ES-I3 (cell line): ENCODE measurements around the gene TXNRD2.

Source experiments
- H3K36me3 ChIP-seq: 2 replicates; pipeline ENCODE4 v1.6.1; 2013; ENCODE audit warnings: mild to moderate bottlenecking, low read length, control low read depth, moderate library complexity; ENCODE audit not compliant: insufficient read depth
- H3K4me1 ChIP-seq: 2 replicates; pipeline ENCODE4 v1.6.1; 2013; ENCODE audit warnings: mild to moderate bottlenecking, control low read depth, low read length; ENCODE audit not compliant: insufficient read depth
- H3K9ac ChIP-seq: 2 replicates; pipeline ENCODE4 v1.6.1; 2013; ENCODE audit warnings: low read depth, mild to moderate bottlenecking, low read length, moderate library complexity
- H3K9me3 ChIP-seq: 2 replicates; pipeline ENCODE4 v1.6.1; 2013; ENCODE audit warnings: mild to moderate bottlenecking, low read length, moderate library complexity; ENCODE audit not compliant: control insufficient read depth, insufficient read depth

TXNRD2 gene

GRCh38 chr22:19966908-19967750, 25.5 kb upstream of the TXNRD2 start:
- H3K9me3 ChIP-seq = no peaks in the 10 kb centered on the region
- 0 out of 2 replicates have a peak, but pooled peaks cover 4% of the 10 kb centered on the region for H3K36me3 ChIP-seq
- peaks cover 6% of the 10 kb centered on the region; the same call in 1 of the 2 replicates for H3K4me1 ChIP-seq
- no peak overlapping the region for H3K9ac ChIP-seq

DNA sequence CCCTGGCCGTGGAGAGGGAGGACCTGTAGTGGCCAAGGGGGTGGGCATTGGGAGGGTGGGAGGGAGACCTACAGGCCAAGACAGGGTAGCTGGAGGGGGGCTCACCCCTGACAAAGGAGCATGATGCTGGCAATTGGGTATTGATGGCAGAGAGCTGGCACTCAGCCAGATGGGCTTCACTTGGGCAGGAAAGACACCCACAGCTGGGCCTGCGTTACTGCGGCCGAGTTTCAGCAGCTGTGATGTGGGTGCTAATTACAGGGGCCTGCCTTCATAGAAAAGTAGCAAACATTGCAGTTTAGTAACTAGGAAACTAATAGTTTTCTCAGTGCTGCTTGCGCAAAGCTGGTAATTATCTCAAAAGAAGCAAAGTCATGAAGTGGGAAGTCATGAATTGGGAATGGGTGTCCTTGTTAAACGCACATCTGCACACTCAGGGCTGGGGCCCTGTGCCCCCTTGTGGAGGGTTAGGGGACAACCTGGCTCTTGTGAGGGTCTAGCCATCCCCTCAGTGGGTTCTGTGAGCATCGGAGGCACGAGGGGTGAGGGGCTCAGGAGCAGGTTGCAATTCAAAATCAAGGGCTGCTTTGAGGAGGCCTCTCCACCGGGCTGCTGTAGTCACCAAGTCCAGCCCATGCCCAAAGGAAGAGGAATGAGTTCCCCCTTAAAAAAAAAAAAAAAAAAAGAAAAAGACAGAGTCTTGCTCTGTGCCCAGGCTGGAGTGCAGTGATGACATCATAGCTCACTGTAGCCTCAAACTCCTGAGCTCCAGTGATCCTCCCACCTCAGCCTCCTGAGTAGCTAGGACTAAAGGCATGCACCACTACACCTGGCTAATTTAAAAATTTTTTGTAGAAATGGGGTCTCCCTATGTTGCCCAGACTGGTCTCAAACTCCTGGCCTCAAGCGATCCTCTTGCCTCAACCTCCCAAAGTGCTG, 24.4 kb upstream of the TXNRD2 start:
- H3K4me1 ChIP-seq = peaks cover 6% of the 10 kb centered on the region; the same call in 1 of the 2 replicates
- H3K9ac ChIP-seq = no peak overlapping the region

GRCh38 chr22:19964701-19965386, 23.2 kb upstream of the TXNRD2 start:
- Histone ChIP-seq H3K4me1 (peaks cover 10% of the 10 kb centered on the region; the same call in 1 of the 2 replicates), H3K9me3 (no peaks in the 10 kb centered on the region), H3K9ac (no peak overlapping the region), H3K36me3 (no peaks in the 10 kb centered on the region)

More for the DNA sequence above, 24.4 kb upstream of the TXNRD2 start:
- Histone ChIP-seq H3K36me3 (0 out of 2 replicates have a peak, but pooled peaks cover 4% of the 10 kb centered on the region), H3K9me3 (no peaks in the 10 kb centered on the region)

GRCh38 chr22:19963863-19964642, 22.4 kb upstream of the TXNRD2 start:
- Histone ChIP-seq H3K4me1 (peaks cover 14% of the 10 kb centered on the region; the same call in 1 of the 2 replicates), H3K9me3 (no peaks in the 10 kb centered on the region), H3K9ac (no peak overlapping the region), H3K36me3 (no peaks in the 10 kb centered on the region)

DNA sequence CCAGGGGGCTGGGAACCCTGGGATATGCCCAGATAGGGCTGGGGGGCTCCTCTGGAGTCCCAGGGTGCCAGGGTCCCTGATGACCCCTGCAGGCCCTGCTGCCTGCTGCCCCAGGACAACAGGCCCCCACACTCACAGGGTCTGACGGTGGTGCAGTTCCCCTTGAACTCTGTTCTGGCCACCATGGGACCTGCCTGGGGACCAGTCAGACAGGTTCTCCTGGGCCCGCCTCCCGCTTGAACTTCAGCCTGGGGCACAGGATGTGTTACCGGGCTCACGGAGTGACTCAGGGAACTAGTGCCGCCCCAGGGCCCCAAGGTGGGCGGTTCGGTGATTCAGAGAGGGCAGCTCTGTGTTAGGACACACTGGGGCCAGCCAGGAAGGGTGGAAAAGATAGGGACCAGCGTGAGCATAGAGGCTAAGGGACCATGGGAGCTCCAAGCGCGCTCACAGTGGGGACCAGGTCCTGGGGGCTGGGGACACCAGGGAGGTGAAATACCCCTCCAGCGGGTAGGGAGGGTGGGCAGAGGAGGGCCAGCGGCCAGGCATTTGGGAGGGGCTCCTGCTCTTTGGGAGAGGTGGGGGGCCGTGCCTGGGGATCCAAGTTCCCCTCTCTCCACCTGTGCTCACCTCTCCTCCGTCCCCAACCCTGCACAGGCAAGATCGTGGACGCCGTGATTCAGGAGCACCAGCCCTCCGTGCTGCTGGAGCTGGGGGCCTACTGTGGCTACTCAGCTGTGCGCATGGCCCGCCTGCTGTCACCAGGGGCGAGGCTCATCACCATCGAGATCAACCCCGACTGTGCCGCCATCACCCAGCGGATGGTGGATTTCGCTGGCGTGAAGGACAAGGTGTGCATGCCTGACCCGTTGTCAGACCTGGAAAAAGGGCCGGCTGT, 21.5 kb upstream of the TXNRD2 start:
- Histone ChIP-seq H3K4me1 (peaks cover 14% of the 10 kb centered on the region; the same call in 1 of the 2 replicates), H3K9ac (no peak overlapping the region), H3K9me3 (no peaks in the 10 kb centered on the region), H3K36me3 (no peaks in the 10 kb centered on the region)

GRCh38 chr22:19962246-19962908, 20.8 kb upstream of the TXNRD2 start:
- Histone ChIP-seq H3K9me3 (no peaks in the 10 kb centered on the region), H3K9ac (no peak overlapping the region), H3K4me1 (peaks cover 14% of the 10 kb centered on the region; the same call in 1 of the 2 replicates), H3K36me3 (no peaks in the 10 kb centered on the region)

DNA sequence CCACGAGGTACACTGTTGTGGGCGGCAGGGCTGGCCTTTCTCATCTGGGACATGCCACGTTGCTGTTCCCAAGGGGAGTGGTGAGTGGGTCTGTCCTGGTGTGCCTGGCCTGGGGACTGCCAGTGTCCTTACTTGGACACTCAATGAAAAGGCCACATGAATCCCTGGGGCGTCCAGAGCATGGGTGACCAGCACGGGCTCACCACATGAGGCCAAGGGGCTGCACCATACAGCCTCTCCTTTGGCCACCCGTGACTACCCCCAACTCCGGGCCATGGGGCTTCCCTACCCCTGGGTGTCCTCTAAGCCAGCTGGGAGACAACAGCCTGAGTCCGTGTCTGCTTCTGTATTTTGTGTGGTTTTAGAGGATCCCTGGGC, 20.2 kb upstream of the TXNRD2 start:
- Histone ChIP-seq H3K4me1 (peaks cover 14% of the 10 kb centered on the region; the same call in 1 of the 2 replicates), H3K9ac (no peak overlapping the region), H3K9me3 (no peaks in the 10 kb centered on the region), H3K36me3 (no peaks in the 10 kb centered on the region)

- Histone ChIP-seq H3K9ac (no peak overlapping the region), H3K9me3 (no peaks in the 10 kb centered on the region), H3K36me3 (no peaks in the 10 kb centered on the region), H3K4me1 (peaks cover 14% of the 10 kb centered on the region; the same call in 1 of the 2 replicates)
These were observed 19.6 kb upstream of the TXNRD2 start for GRCh38 chr22:19961201-19961580.

GRCh38 chr22:19960491-19961200, 19.0 kb upstream of the TXNRD2 start:
- peaks cover 14% of the 10 kb centered on the region; the same call in 1 of the 2 replicates for H3K4me1 ChIP-seq
- no peaks in the 10 kb centered on the region for H3K9me3 ChIP-seq
- no peaks in the 10 kb centered on the region for H3K36me3 ChIP-seq
- H3K9ac ChIP-seq = no peak overlapping the region

GRCh38 chr22:19959587-19960490, 18.2 kb upstream of the TXNRD2 start:
- peaks cover 14% of the 10 kb centered on the region; the same call in 1 of the 2 replicates for H3K4me1 ChIP-seq
- H3K36me3 ChIP-seq = no peaks in the 10 kb centered on the region
- no peak overlapping the region; the same call in 1 of the 2 replicates for H3K9ac ChIP-seq
- H3K9me3 ChIP-seq = no peaks in the 10 kb centered on the region

DNA sequence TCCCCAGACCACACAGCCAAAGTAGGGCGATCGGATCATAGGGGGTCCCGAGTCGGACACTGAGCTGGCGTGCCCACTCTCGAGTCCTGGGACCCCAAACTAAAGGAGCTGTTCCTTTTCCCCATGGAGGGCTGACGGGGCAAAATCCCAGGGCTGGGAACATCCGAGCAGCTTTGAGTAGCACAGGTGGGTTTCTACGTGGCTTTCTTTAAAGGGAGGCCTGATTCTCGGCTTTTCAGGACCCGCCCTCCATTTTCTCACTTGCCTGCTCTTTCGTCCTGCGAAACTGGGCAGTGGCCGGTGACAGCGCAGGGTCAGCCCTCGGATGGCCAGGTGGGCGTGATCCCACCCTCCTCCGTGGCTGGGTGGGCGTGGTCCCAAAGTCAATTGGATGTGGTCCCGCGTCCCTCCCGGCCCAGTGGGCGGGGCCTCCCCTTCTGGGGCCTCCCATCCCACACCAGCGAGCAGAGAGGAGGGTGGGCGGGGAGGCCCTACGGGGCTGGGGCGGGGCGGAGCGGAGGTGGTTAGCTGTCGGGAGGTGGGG, 17.5 kb upstream of the TXNRD2 start:
- H3K9ac ChIP-seq = peak overlapping the region; percentile 80
- no peaks in the 10 kb centered on the region for H3K36me3 ChIP-seq
- H3K4me1 ChIP-seq = peaks cover 14% of the 10 kb centered on the region; the same call in 1 of the 2 replicates
- no peaks in the 10 kb centered on the region for H3K9me3 ChIP-seq
